GM21737 (cell line): ENCODE results near the gene SPRR2E.
"Not testable (repeated sequence)": the region's sequence is repeated elsewhere in the genome, so short reads cannot be mapped to it uniquely, and the experiment has no call there.

Experiments used
- ATAC-seq: cut with Tn5 transposase; IDR thresholded peaks from one replicate; pipeline ENCODE4 v1.9.1; 2021; ENCODE audit warnings: mild to moderate bottlenecking, moderate library complexity; ENCODE audit not compliant: unreplicated experiment

The SPRR2E gene

DNA sequence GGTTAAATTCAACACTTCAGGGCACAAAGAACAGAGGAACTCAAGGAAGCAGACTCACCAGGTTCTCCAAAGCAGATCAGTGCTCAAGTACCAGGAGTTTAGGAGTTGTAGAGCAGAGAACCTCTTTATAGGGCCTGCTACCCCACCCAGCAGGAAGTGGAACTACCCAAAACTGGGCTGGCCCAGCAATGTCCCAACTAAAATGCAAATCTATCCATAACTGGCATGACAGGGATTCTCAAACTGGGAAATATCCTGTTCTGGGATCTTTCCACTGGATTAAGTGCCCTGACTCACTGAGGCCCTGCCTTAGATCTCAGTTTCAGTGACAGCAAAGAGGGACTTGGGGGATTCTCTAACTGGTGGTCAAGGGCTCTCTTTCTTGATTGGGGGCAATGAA lies at the start of gene SPRR2E:
SPRR2E (minus strand) TSS at position 101 of the 400 bp plus-strand sequence. CDS start 775 bp downstream, outside the sequence.
- ATAC-seq = no peak

GRCh38 chr1:153141377-153141776 lies 47.1 kb upstream of the SPRR2E start:
- no peak for ATAC-seq

DNA sequence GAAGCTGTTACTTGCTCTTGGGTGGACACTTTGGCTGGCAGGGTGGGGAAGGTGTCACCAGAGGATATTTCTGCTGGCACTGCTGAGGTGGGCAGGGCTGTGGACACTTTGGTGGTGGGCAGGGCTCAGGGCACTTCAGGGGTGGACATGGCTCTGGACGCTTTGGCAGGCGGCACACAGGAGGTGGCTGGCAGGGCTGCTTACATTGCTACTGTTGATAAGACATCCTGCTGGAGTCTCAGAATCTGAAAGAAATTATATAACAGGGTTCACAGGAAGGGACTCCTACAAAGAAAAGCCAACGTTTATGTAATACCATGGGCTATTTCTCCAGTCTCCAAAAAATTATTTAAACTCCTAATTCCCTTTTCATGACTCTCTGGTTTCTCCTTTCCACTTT lies 46.2 kb upstream of the SPRR2E start:
- no peak for ATAC-seq

- ATAC-seq = no peak
These were observed 39.4 kb upstream of the SPRR2E start for GRCh38 chr1:153133743-153134142.

- ATAC-seq = no peak
These were observed 38.9 kb upstream of the SPRR2E start for GRCh38 chr1:153133267-153133666.

- ATAC-seq = not testable (repeated sequence)
These were observed 34.4 kb upstream of the SPRR2E start for GRCh38 chr1:153128688-153129087.

- no peak for ATAC-seq
These were observed 33.0 kb upstream of the SPRR2E start for GRCh38 chr1:153127296-153127695.

DNA sequence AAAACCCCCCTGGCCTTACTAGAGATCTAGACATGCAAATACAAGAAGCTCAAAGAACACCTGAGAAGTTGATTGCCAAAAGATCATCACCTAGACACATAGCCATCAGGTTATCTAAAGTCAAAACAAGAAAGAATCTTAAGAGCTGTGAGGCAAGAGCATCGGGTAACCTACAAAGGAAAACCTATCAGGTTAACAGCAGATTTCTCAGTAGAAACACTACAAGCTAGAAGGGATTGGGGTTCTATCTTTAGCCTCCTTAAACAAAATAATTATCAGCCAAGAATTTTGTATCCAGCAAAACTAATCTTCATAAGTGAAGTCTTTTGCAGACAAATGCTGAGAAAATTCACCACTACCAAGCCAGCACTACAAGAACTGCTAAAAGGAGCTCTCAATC lies 31.2 kb upstream of the SPRR2E start:
- no peak for ATAC-seq

GRCh38 chr1:153123793-153124192 lies 29.5 kb upstream of the SPRR2E start:
- not testable (repeated sequence) for ATAC-seq

GRCh38 chr1:153122831-153123421 lies 28.6 kb upstream of the SPRR2E start:
- ATAC-seq = no peak

- ATAC-seq = no peak
These were observed 26.6 kb upstream of the SPRR2E start for GRCh38 chr1:153120945-153121344.

DNA sequence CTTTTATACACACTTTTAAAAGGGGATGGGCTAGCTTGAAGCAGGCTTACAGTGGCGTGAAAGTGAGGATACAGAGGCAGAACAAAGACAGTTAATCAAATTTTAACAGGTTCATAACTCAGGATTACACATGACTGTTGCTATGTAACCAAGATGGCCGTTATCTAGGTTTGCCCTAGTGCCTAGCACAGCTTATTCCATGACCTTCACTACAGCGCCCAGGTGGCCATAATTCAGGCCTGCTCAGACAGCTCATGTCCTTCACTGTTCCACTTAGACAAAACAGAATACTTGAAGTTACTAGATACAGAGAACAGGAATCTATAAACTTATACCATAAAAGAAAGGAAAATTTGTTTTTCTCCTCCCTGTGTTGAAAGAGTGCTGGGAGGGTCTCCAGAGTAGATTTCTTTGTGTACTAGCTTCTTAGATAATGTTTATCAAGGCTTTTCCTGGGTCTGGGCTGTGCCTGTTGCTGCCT lies 25.2 kb upstream of the SPRR2E start:
- no peak for ATAC-seq

- ATAC-seq = not testable (repeated sequence)
These were observed 20.9 kb upstream of the SPRR2E start for GRCh38 chr1:153115264-153115663.

- no peak for ATAC-seq
These were observed 19.1 kb upstream of the SPRR2E start, which contains the start of gene SPRR2F for GRCh38 chr1:153113416-153113815. Gene SPRR2F, minus strand, starts transcription at chr1:153113516. Its CDS starts 783 bp downstream, at chr1:153112733.

DNA sequence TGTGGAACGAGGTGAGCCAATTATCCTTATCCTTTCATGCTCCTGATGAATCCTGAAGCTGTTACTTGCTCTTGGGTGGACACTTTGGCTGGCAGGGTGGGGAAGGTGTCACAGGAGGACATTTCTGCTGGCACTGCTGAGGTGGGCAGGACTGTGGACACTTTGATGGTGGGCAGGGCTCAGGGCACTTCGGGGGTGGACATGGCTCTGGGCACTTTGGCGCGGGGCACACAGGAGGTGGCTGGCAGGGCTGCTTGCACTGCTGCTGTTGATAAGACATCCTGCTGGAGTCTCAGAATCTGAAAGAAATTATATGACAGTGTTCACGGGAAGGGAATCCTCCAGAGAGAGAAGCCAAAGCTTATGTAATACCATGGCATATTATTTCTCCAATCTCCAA lies 18.1 kb upstream of the SPRR2E start:
- ATAC-seq = not testable (repeated sequence)

DNA sequence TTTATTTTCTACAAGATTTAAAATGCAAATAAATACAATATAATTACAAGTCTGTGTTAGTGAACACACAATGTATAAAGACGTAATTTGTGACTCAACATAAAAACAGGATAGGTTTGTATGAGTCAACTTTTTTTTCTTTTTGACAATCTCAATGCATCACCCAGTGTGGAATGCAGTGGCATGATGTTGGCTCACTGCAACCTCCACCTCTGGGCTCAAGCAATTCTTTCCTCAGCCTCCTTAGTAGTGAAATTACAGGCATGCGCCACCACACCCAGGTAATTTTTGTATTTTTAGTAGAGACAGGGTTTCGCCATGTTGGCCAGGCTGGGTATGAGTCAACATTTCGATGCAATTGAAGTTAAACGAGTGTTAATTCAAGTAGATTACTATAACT lies 5.9 kb upstream of the SPRR2E start:
- no peak for ATAC-seq

- no peak for ATAC-seq
These were observed 5.2 kb upstream of the SPRR2E start for GRCh38 chr1:153099461-153100045.

- ATAC-seq = no peak
These were observed 1.4 kb upstream of the SPRR2E start for GRCh38 chr1:153095764-153096163.

GRCh38 chr1:153087652-153088051 lies 6.7 kb downstream of the SPRR2E start:
- ATAC-seq = no peak

DNA sequence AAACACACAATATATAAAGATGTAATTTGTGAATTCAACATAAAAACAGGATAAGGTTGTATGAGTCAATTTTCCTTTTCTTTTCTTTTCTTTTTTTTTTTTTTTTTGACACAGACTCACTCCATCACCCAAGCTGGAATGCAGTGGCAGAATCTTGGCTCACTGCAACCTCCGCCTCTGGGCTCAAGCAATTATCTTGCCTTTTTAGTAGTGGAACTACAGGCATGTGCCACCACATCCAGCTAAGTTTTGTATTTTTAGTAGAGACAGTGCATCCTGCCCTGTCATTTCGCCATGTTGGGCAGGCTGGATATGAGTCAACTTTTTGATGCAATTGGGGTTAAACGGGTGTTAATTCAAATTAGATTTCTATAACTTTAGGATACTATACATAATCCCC lies 12.6 kb downstream of the SPRR2E start:
- no peak for ATAC-seq

- ATAC-seq = no peak
These were observed 21.3 kb downstream of the SPRR2E start for GRCh38 chr1:153072806-153073726.

DNA sequence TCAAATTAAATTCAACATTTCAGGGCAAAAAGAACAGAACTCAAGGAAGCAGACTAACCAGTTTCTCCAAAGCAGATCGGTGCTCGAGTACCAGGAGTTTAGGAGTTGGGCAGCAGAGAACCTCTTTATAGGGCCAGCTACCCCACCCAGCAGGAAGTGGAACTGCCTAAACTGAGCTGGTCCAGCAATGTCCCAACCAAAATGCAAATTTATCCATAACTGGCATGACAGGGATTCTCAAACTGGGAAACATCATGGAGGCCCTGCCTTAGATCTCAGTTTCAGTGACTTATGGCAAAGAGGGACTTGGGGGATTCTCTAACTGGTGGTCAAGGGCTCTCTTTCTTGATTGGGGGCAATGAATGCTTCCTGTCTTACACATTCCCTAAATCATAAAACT lies 22.8 kb downstream of the SPRR2E start, which contains the start of gene SPRR2B:
SPRR2B (minus strand) TSS at position 101 of the 400 bp plus-strand sequence. CDS start 772 bp downstream, outside the sequence.
- no peak for ATAC-seq
